SK-N-SH treated with all-trans-retinoic acid at 6 μM for 48 hours (cell line): ENCODE results near the gene GPR132.

ENCODE experiments used
- OSR1 ChIP-seq: fragments of 250-450 bp; sonication (Bioruptor Pico); IDR thresholded peaks from 2 replicates; pipeline ENCODE4 v1.8.0; 2022; ENCODE audit warnings: moderate library complexity, mild to moderate bottlenecking, inconsistent platforms
- TF ChIP-seq, protein P1 (sequence below): fragments of 250-450 bp; sonication (Bioruptor Pico); IDR thresholded peaks from 2 replicates; pipeline ENCODE4 v1.5.1; 2020; ENCODE audit warnings: low read depth, mild to moderate bottlenecking, moderate library complexity
- TF ChIP-seq, protein P2 (sequence below): fragments of 250-450 bp; sonication (Bioruptor Pico); IDR thresholded peaks from 2 replicates; pipeline ENCODE4 v1.8.0; 2020; ENCODE audit warnings: mild to moderate bottlenecking, moderate library complexity, borderline replicate concordance

DNA sequence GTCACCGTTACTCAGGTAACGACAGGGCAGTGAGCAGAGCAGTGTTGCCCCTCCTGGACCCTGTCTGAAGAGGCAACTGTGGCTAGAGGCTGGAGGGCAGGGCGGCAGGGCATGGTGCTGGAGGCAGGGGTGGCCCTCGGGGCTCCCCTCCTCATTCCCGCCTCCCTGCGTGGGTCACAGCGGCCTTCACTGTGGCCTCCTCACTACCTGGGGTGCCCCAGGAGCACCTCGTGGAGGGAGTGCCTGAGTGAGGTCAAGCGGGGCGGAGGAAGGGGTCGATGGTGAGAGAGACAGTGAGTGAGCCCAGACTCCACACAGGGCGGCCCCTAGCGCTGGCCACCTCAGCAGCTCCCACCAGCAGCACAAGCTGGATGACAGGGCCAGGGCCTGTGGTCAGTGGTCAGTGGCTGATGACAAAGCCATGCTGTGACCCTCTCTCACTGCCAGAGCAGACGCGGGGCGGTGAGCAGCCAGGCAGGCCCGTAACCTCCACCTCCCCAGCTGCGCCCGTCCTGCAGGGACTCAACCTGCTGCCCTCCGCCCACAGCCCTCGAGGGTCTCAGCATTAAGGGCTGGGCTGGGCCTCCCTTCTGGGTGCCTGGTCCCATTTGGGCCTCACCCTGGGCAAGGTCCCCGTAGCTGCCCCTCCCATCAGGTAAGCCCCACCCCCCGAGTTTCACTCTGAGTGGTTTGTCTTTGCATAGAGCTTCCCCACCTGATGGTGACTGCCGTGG is 17.8 kb downstream of the GPR132 start:
- TF ChIP-seq, protein P1, sequence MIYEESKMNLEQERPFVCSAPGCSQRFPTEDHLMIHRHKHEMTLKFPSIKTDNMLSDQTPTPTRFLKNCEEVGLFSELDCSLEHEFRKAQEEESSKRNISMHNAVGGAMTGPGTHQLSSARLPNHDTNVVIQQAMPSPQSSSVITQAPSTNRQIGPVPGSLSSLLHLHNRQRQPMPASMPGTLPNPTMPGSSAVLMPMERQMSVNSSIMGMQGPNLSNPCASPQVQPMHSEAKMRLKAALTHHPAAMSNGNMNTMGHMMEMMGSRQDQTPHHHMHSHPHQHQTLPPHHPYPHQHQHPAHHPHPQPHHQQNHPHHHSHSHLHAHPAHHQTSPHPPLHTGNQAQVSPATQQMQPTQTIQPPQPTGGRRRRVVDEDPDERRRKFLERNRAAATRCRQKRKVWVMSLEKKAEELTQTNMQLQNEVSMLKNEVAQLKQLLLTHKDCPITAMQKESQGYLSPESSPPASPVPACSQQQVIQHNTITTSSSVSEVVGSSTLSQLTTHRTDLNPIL (CRISPR knock-in tag) = no peak
- TF ChIP-seq, protein P2, sequence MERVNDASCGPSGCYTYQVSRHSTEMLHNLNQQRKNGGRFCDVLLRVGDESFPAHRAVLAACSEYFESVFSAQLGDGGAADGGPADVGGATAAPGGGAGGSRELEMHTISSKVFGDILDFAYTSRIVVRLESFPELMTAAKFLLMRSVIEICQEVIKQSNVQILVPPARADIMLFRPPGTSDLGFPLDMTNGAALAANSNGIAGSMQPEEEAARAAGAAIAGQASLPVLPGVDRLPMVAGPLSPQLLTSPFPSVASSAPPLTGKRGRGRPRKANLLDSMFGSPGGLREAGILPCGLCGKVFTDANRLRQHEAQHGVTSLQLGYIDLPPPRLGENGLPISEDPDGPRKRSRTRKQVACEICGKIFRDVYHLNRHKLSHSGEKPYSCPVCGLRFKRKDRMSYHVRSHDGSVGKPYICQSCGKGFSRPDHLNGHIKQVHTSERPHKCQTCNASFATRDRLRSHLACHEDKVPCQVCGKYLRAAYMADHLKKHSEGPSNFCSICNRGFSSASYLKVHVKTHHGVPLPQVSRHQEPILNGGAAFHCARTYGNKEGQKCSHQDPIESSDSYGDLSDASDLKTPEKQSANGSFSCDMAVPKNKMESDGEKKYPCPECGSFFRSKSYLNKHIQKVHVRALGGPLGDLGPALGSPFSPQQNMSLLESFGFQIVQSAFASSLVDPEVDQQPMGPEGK (CRISPR knock-in tag) = no peak
- TF ChIP-seq OSR1 (CRISPR knock-in tag) = no peak
